Left ventricle myocardium inferior (tissue), 1 donor: ENCODE results near the gene DAO. TPM values are rescaled to one million over a fixed set of nuclear protein-coding genes. Genes with fewer than 3 reads are reported as not detected.
"Not testable (repeated sequence)": the region's sequence is repeated elsewhere in the genome, so short reads cannot be mapped to it uniquely, and the experiment has no call there.

Source experiments
- DNase-seq: peaks from one replicate; pipeline ENCODE4 v3.0.0-alpha.2; 2020
- H3K27ac ChIP-seq: fragments of 200-600 bp; replicated peaks from 2 replicates; pipeline ENCODE4 v1.8.0; 2021
- H3K27me3 ChIP-seq: fragments of 200-600 bp; 2 replicates; pipeline ENCODE4 v1.8.0; 2021; ENCODE audit warnings: low read depth
- H3K36me3 ChIP-seq: fragments of 200-600 bp; 2 replicates; pipeline ENCODE4 v1.8.0; 2021
- H3K4me1 ChIP-seq: fragments of 200-600 bp; 2 replicates; pipeline ENCODE4 v1.8.0; 2021
- H3K4me3 ChIP-seq: fragments of 200-600 bp; 2 replicates; pipeline ENCODE4 v1.8.0; 2021; ENCODE audit warnings: mild to moderate bottlenecking, moderate library complexity
- H3K9me3 ChIP-seq: fragments of 200-600 bp; replicated peaks from 2 replicates; pipeline ENCODE4 v1.8.0; 2021
- intact Hi-C: fragments of 100-400 bp; cut with micrococcal nuclease; formaldehyde crosslinking; loops from one replicate; pipeline ENCODE4 v1.11.0; 2022
- total RNA-seq: library from RNA; stranded (reverse); fragmentation: NEBNext Ultra II Directional; extraction: Animal tissue kit (Norgen Biotek cat#: 25700); gene quantifications from one replicate; pipeline ENCODE4 v1.2.1, GENCODE V29; 2021
- TF ChIP-seq, protein P1 (sequence below): fragments of 200-600 bp; IDR thresholded peaks from 2 replicates; pipeline ENCODE4 v1.8.0; 2021; ENCODE audit warnings: antibody characterized with exemption, mild to moderate bottlenecking, borderline replicate concordance
- donor health status: DM: no; HTN: yes; CAD: no; lungs with severe emphysema.

Gene DAO
- total RNA-seq, 1 donor from 2014 or later = not detected

DNA sequence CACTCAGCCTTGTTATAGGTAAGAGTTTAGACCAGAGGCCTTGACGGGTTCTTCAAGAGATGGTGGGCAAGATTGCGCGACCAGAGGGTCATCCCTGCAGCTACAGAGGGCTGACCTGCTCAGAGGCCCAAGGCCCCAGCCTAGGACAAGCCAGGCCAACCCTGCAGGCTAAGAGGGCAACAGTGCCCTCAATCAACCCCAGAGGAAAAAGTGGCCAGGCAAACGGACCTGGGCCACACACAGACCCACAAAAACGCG lies 23.8 kb upstream of the DAO start:
- TF ChIP-seq, protein P1, sequence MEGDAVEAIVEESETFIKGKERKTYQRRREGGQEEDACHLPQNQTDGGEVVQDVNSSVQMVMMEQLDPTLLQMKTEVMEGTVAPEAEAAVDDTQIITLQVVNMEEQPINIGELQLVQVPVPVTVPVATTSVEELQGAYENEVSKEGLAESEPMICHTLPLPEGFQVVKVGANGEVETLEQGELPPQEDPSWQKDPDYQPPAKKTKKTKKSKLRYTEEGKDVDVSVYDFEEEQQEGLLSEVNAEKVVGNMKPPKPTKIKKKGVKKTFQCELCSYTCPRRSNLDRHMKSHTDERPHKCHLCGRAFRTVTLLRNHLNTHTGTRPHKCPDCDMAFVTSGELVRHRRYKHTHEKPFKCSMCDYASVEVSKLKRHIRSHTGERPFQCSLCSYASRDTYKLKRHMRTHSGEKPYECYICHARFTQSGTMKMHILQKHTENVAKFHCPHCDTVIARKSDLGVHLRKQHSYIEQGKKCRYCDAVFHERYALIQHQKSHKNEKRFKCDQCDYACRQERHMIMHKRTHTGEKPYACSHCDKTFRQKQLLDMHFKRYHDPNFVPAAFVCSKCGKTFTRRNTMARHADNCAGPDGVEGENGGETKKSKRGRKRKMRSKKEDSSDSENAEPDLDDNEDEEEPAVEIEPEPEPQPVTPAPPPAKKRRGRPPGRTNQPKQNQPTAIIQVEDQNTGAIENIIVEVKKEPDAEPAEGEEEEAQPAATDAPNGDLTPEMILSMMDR = no peak
- Histone ChIP-seq H3K4me3 (peak overlapping the region; percentile 84), H3K36me3 (peaks cover 6% of the 10 kb centered on the region), H3K9me3 (peaks cover 4% of the 10 kb centered on the region), H3K4me1 (peaks cover 73% of the 10 kb centered on the region), H3K27ac (peak overlapping the region; percentile 98), H3K27me3 (no peaks in the 10 kb centered on the region)
- DNase-seq = no peak
- intact Hi-C loops = loop anchor here (10.0 kb wide), 1 partner anchor 51 kb away; no protein-coding TSS in a partner anchor

DNA sequence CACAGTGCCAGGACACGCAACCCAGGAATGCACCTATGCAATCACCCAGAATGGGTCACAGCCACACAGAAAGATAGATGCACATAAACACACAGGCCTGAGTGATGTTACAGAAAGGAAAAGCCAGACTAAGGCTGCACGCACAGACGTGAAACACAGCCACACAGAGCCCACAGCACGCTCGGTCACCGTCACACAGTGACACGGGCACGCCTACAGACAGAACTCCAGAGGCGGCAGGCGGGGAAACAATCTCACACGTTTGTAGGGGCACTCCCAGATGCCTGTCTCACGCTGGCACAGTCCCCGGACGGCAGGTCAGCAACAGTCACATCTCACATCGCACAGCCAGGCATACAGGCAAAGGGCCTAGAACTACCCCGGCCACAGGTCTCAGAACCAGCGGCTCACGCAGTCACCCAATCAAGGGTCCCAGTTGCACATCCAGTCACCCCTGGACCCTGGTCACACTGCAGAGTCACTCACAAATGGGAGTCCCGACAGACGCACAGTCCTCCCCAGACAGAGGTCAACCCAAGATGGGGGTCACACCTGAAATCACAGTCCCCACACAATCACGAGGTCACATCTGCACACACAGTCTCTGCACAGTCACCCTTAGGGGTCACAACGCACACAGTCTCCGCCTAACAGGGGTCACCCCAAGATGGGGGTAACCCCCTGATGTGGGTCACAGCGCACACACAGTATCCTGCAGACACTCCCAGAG lies 23.3 kb upstream of the DAO start:
- Histone ChIP-seq H3K27me3 (no peaks in the 10 kb centered on the region), H3K9me3 (peaks cover 4% of the 10 kb centered on the region), H3K36me3 (peaks cover 3% of the 10 kb centered on the region), H3K27ac (peak overlapping the region; percentile 98), H3K4me1 (peaks cover 72% of the 10 kb centered on the region), H3K4me3 (peak overlapping the region; percentile 84)
- peak; percentile 83 for DNase-seq
- intact Hi-C loops = loop anchor here (10.0 kb wide), 1 partner anchor 52 kb away; no protein-coding TSS in a partner anchor
- TF ChIP-seq, protein P1 = no peak

DNA sequence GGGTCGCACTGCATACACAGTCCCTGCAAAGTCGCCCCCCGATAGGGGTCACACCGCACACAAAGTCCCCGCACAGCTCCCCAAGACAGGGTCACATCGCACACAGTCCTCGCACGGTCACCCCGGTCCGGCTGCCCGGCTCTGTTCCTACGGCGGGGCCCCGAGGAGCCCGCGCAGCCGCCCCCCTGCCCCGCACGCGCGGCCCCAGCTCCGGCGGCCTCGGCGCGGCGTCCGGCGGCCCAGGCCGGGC lies 22.8 kb upstream of the DAO start:
- Histone ChIP-seq H3K4me1 (peaks cover 70% of the 10 kb centered on the region), H3K4me3 (peak overlapping the region; percentile 84), H3K36me3 (no peaks in the 10 kb centered on the region), H3K27me3 (no peaks in the 10 kb centered on the region), H3K9me3 (peaks cover 4% of the 10 kb centered on the region), H3K27ac (peak overlapping the region; percentile 98)
- intact Hi-C loops = loop anchor here (10.0 kb wide), 1 partner anchor 52 kb away; no protein-coding TSS in a partner anchor
- TF ChIP-seq, protein P1 = no peak
- no peak for DNase-seq

DNA sequence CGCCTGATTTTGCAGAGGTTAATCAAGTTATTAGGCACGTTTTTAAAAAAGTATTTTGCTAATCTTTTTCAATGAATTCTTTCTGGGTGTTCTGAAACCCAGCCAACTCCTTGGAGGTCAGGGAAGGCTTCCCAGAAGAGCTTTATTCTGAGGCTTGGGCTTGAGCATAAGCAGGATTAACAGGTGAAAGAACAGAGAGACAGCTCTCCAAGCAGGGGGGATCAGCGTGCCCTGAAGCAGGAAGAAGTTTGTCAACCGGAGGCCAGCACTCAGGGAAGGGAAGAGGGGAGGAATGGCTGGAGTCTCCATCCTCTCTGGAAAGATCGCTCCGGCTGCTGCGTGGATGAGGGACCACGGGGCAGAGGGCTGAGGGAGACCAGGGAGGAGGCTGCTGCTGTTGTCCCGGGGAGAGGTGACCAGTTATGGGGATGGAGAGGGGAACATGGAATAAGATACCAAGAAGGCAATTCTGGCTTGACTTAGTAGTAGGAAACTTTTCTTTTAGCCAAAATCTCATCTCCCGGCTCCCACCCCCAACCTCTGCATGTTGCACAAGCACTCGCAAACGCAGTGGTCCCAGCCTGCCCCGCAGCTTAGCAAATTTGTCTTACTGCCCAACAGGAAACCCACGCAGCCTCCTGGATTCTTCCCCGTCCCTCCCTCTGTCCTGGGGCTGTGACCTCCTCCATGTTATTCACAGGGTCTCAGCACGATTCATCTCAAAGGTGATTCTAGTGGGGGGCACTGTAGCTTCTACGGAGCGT lies 21.4 kb upstream of the DAO start:
- Histone ChIP-seq H3K9me3 (peaks cover 9% of the 10 kb centered on the region), H3K36me3 (no peaks in the 10 kb centered on the region), H3K27me3 (no peaks in the 10 kb centered on the region), H3K4me3 (peak overlapping the region; percentile 84), H3K27ac (peak overlapping the region; percentile 98), H3K4me1 (peaks cover 59% of the 10 kb centered on the region)
- TF ChIP-seq, protein P1 = no peak
- intact Hi-C loops = loop anchor here (10.0 kb wide), 1 partner anchor 54 kb away; no protein-coding TSS in a partner anchor
- DNase-seq = no peak

DNA sequence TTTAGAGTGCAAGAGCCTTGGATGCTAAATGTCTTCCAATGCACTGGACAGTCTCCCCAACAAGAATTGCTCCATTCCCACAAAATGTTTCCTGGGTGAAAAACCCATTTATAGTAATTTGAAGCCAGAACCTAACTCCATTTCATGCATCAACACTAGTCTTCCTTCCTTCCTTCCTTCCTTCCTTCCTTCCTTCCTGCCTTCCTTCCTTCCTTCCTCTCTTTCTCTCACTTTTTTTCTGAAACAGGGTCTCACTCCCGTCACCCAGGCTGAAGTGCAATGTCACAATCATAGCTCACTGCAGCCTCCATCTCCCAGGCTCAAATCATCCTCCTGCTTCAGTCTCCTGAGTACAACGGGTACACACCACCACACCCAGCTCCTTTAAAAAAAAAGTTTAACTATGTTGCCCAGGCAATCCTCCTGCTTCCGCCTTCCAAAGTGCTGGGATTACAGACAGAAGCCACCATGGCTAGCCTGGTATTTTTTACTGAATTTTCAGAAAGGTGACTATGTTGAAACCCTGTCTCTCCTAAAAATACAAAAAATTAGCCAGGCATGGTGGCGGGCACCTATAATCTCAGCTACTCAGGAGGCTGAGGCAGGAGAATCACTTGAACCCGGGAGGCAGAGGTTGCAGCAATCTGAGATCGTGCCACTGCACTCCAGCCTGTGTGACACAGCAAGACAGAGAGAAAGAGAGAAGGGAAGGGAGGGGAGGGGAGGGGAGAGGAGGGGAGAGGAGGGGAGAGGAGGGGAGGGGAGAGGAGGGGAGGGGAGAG lies 20.6 kb upstream of the DAO start:
- H3K27ac ChIP-seq = peak overlapping the region; percentile 98
- not testable (repeated sequence) for H3K27me3 ChIP-seq, H3K36me3 ChIP-seq, DNase-seq
- intact Hi-C loops = loop anchor here (10.0 kb wide), 1 partner anchor 55 kb away; no protein-coding TSS in a partner anchor
- H3K9me3 ChIP-seq = peaks cover 11% of the 10 kb centered on the region
- H3K4me1 ChIP-seq = peaks cover 50% of the 10 kb centered on the region
- peak overlapping the region; percentile 84 for H3K4me3 ChIP-seq
